Stimulated activated CD4-positive, alpha-beta T cell treated with anti-CD3 and anti-CD28 coated beads, Interleukin-2, amount 100 ng/mL, for 24 hours (primary cell): ENCODE measurements around the gene AKR1B15.
"Not testable (repeated sequence)": the region's sequence is repeated elsewhere in the genome, so short reads cannot be mapped to it uniquely, and the experiment has no call there.

ENCODE experiments used
- DNase-seq, 2 donors: peaks; one replicate each; pipeline ENCODE4 v3.0.0-alpha.2; 2020

The AKR1B15 gene

DNA sequence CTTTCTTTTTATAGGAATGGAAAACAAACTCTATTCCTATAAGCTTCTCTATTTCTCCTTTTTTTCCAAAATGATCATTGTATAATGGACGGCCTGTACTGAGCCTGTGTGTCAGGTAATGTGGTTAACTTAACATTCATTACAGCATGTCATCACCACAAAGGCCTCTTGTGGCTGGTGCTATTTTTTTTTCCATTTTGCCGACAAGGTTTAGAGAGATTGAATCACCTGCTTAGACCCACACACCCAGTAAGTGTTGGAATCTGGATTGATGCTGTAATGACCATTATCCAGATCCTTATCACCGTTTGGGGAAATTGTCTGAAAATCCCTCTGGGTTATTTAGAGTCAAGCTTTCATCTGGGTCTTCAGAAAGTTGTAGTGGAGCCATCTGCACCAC lies 18.5 kb downstream of the AKR1B15 start:
- no peak for DNase-seq

DNA sequence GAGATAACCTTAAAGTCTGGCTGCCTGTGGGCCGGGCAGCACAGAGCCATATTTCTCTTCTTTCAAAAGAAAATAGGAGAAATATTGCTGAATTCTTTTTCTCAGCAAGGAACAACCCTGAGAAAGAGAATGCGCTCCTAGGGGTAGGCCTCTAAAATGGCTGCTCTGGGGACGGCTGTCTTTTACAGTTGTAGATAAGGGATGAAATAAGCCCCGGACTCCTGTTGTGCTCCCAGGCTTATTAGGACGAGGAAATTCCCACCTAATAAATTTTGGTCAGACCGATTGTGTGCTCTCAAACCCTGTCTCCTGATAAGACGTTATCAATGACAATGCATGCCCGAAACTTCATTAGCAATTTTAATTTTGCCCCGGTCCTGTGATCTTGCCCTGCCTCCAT lies 21.1 kb downstream of the AKR1B15 start:
- DNase-seq: not testable (repeated sequence)

DNA sequence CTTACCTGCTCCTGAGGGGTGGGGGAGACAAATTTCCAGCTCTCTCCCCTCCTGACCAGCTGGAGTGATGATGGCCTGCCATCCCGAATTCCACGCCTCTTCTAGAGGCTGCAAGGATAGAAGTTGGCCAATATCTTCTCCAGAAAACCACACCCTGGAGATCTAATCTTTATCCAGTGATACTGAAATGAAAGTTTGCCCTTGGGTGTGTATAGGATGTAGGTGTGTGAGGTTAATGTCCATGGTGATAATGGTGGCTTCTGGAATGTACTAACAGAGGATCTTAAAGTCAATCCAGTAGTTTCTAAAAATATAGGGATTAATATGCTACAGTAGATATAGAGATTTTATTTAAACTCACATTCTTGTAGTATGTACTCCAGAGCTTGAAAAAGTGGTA lies 22.2 kb downstream of the AKR1B15 start:
- no peak for DNase-seq

DNA sequence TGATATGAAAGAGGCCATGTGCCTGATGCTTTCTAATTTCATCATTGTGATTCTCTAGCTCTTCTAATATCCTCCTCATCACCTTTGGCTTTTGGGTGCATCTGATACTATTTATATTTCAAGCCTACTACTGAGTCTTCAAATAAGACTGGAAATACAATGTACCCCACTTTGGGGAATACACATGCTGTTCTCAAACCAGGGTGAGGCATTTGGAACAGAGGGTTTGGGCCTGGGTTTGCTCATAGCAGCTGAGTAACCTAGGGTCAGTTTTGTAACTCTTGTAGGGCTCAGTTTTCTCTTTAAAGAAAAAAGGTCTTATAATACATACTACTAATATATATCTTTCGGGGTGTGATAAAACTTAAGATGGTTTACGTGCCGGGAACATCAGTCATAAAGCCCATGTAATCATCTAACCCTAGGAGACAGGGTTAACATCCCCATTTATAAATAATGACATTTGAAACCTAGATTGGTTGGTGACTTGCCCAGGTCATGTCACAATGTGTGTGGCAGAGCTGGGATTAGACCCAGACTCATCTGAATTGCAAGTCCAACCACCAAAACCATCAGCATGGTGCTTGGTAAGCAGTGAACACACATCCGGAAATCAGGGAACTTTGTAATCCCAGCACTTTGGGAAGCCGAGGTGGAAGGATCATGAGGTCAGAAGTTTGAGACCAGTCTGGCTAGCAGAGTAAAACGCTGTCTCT lies 23.0 kb downstream of the AKR1B15 start:
- DNase-seq: no peak

DNA sequence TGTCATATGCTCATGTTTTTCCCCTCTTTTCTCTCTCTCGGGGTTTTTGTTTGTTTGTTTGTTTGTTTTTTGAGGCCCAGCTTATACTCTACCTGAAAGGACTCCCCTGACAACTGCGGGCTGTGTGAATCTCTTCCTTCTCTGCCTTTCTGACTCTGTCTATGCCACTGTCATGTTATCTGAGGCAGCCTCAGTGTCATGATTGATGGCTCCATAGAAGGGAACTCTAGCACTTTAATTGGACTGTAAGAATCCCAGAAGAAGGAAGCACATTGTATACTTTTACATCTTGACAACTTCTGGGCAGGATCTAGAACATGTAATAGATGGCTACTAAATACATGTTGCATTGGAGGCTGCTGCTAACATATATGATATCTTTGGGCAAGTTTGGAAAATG lies 25.4 kb downstream of the AKR1B15 start:
- no peak for DNase-seq

DNA sequence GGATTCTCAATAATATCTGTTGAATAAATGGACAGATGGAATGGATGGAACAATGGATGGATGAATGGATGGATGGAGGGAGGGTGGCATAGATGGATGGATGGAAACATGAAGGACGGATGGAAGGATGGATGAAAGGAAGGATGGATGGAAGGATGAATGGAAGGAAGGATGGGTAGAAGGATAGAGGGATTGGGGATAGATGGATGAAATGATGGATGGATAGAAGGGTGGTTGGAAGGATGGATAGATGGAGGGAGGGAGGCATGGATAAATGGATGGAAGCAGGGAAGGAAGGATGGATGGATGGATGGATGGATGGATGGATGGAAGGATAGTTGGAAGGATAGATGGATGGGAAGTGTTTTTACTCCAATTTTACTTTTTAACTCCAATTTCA lies 35.4 kb downstream of the AKR1B15 start:
- no peak for DNase-seq

DNA sequence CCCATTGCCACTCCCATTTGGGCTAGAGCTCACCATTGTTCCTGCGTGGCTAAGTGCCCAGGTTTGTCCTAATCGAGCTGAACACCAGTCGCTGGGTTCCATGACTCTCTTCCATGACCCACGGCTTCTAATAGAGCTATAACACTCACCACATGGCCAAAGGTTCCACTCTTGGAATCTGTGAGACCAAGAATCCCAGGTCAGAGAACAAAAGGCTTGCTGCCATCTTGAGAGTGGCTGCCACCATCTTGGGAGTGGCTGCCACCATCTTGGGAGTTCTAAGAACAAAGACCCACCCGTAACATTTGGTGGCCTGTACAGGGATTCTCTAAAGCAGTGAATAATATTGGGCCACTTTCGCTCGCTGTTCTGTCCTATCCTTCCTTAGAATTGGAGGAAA lies 37.0 kb downstream of the AKR1B15 start:
- no peak for DNase-seq

DNA sequence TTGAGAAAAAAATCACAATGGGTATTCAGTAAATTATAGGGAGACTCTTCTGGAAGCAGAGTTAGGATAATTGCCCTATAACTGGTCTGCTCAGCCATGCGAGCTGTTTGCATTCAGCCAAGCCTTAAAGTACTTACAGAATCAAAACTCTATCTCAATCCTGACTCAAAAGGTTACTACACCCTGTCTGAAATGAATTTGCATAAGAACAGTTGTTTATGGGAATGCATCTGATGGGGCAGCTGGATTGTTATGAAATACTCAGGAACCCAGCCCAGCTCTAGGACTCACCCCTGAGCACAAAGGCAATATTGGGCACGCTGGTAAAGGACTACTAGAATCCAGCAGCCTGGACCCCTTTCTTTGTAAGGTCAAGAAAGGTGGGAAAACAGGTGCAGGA lies 38.8 kb downstream of the AKR1B15 start:
- DNase-seq: no peak

DNA sequence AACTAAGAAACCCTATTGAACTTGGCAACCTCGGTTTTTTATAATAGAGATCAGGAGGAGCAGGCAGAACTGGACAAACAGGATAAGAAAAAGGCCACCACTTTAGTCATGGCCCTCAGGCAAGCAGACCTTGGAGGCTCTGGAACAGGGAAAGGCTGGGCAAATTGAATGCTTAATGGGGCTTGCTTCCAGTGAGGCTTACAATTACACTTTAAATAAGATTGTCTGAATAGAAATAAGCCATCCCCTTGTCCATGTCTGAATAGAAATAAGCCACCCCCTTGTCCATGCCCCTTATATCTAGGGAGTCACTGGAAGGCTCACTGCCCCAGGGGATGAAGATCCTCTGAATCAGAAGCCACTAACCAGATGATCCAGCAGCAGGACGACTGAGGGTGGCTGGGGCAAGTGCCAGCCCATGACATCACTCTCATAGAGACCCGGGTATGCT lies 40.6 kb downstream of the AKR1B15 start:
- DNase-seq: no peak

DNA sequence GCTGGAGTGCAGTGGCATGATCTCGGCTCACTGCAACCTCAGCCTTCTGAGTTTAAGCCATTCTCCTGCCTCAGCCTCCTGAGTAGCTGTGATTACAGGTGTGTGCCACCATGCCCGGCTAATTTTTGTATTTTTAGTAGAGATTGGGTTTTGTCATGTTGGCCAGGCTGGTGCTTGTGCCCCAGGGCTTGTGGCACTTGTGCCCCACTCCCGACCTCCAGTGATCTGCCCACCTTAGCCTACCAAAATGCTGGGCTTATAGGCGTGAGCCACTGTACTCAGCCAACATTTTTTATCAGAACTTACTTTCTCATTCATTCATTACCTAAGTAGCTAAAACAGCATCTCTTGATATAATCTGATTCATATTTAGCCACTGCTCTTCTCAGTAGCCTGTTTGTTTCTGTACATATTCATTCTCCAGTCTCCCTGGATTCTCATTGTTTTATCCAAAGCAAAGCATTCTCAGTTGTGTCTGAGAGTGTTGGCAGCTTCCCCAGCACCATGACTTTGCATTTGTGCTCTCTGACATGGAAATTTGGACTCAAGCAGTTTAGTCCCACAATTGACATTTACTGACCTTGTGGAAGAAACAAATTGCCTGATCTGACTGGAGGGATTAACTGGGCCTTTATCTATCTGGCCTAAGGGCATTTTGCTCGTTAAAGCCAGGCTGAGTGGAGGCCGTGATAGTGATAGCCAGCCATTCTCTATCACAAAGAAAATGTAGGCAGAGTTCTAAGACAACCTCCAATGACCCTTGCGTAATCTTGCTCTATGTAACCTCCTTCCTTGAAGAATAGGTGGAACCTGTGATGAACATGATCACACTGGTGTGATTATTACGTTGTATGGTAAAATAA lies 44.9 kb downstream of the AKR1B15 start:
- no peak for DNase-seq

DNA sequence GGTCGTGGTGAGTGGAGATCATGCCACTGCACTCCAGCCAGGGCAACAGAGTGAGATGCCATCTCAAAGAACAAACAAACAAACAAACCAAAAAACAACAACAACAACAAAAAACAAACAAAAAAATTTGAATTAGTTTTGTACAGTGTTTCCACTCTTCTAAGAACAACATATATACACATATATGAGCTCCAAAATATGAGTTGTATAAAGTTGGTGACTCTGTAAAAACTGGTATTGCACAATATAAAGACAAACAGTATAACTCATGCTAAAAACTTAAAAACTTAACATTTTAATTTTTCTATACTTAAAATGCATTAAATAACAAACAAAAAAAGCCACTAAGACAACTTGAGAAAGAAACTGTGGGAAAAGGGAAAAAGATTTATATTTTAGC lies 46.0 kb downstream of the AKR1B15 start:
- DNase-seq: no peak

DNA sequence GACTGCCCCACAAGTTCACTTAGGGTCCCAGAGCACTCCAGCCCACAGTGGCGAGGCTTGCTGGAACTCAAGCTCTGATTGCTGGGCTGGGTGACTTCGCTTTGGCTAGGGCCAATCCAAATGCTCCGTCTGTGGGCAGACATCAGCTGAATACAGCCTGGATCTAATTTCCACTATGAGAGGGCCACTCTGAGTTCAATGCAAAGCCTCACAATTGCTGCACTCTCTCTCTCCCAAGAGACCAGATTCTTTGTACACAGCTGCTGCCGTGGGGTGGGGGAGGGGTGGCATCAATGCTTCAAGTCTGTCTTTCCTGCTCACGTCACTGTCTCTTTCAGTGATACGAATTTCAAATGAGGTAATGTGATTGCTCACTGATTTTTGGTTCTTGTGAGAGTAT lies 50.5 kb downstream of the AKR1B15 start:
- DNase-seq: no peak

DNA sequence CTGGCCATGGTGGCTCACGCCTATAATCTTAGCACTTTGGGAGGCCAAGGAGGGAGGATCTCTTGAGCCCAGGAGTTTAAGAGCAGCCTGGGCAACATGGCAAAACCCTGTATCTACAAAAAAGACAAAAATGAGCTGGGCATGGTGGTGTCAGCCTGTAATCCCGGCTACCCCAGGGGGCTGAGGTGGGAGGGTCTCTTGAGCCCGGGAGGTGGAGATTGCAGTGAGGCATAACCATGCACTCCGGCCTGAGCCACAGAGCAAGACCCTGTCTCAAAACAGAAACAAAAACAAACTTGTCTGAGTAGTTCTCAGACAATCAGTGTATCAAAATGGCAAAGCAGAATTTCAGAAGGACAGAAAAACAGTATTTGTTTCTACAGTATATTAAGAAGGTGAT lies 52.5 kb downstream of the AKR1B15 start:
- no peak for DNase-seq

DNA sequence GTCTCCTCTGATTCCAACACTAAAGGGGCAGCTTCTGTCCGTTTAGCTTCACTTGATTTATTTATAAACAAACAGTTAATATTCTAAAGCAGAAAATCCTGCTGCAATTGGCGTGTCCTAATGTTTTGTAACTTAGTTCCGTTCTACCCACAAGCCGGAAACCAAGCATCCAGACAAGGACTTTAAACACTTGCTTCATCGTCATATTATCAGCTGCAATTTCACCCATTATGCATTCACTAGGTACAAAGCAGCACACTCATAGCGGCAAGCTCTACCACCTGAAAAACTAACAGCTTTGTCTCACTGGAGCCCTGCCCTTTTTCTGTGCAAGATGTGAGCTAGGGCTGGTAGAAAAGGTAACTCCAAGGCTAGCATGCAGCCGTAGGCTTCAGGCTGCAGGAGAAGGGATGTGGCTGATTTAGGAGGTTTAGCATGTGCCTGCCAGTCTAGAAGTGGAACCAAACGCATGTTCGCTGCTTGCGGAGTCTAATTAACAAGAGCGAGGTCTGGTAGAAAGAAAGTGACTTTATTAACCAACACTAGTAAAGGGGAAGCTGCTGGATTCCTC lies 54.1 kb downstream of the AKR1B15 start:
- no peak for DNase-seq

DNA sequence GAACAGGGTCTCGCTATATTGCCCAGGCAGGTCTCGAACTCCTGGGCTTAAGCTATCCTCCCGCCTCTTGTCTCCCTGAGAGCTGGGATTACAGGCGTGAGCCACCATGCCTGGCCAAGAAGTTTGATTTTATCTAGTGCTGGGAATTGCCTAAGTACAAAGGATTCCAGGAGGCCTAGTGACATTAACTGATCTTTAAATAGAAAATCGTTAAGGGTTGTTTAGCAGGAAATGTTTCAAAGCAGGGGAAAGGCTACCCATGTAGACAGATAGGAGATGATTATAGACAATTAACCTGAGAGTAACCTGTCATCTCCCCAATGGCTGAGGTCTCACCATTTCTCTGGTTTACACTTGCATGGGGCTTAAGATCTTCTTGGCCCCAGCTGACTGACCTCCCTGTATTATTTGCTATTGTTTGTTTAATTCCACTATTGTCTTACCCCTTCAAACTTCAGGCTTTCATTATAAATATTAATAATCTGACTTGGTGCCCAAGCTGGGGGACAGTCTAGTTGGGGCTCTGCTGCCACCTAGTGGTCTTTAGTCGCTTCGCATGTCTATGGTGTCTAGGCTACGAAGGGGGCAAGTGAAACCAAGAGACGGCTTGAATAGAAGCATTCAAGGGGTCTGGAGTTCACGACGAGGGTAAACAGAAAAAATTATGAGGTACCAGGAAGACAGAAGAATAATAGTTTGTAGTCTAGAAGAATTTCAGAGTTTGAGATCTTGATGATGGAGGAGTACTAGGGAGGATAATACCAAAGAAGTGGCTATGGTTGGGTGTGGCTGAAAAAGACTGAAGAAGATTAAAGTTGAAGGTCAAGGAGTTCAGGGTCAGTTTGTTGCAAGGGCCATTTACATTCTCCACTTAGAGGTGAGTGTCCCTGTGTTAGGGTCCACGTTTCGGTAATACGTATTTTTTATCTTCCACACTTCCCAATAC lies 57.3 kb downstream of the AKR1B15 start:
- DNase-seq: peak; percentile 64 to 67

DNA sequence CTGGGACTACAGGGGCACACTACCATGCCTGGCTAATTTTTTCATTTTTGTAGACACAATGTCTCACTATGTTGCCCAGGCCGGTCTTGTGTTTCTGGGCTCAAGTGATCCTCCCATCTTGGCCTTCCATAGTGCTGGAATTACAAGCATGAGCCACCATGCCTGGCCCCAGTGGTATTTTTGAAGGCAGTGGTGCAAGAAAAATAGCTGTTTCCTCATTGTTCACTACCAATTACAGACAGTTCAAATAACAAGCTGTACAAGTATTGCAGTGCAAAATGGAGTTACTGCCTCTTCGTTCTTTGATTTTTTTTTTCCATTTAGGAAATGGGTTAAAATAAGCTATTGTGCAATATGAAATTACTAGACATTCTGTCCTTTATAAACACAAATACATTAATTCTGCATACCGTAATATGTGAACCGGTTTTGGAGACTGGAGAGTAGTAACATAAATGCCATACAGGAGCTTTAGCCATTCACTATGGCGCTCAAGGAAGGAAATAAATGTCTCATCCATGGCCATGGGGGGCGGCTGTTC lies 62.8 kb downstream of the AKR1B15 start:
- no peak for DNase-seq

DNA sequence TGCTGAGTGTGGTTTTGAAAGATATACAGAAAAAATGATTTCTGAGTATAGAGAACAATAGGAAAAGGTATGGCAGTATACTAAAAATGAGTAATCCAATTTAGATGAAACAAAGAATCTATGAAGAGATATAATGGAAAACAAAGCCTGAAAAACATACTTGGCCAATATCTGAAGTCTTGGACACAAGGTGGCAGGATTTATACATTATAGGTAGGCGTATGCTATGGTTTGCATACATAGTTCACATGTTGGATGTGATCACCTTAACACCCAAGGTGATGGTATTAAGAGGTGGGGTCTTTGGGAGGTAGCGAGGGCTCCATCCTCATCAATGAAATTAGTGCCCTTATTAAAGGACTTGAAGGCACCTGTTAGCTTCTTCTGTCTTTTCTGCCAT lies 63.3 kb downstream of the AKR1B15 start:
- no peak for DNase-seq

DNA sequence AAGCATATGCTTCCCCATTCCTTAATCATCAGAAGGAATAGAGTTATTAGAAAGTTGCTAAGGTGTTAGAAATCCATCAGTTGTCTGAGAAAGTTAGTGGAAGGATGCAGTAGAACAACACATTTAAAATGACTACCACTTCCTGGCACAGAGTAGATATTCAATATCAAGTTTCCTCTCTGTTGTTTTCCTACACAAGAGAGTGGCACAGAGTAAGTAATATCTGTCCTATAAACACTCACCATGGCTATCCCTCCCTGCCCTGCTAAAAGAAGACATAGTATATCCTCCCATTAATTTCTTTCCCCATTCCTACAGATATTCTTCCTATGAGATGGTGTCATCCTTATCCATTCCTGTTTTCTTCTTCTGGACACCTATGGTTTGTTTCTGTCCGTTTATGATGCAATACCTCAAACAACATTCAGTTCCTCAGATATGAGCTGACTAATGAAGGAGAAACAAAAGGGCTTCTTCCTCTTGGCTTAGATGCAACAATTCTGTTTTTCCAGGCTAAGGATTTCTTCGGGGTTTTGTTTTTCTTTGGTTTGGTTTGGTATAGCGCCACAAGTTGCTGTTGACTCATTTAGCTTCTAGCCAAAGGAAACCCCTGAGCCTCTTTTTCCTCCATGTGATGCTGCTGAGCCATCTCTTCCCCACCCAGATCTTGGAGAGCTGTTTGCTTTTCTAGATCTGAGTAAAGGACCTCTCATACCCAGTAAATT lies 64.9 kb downstream of the AKR1B15 start:
- DNase-seq: peak in 1 of 2 donors; percentile 12

DNA sequence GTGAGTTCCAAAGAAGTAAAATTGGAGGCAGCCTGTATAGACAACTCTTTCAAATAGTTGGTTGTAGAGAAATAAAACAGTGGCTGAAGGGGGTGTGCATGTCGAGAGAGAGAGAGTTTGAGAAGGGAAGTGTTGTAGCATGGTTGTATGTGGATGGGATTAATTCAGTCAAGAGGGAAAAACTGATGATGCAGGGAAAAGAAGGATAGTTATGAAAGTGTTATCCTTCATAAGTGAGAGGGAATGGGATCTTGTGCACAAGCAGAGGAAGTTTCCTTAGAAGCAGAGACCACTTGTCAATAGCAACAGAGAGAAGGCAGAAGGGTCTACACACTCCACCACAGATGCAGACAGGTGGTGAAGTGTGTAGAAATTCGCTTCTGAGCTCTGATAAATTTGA lies 67.7 kb downstream of the AKR1B15 start:
- DNase-seq: no peak

DNA sequence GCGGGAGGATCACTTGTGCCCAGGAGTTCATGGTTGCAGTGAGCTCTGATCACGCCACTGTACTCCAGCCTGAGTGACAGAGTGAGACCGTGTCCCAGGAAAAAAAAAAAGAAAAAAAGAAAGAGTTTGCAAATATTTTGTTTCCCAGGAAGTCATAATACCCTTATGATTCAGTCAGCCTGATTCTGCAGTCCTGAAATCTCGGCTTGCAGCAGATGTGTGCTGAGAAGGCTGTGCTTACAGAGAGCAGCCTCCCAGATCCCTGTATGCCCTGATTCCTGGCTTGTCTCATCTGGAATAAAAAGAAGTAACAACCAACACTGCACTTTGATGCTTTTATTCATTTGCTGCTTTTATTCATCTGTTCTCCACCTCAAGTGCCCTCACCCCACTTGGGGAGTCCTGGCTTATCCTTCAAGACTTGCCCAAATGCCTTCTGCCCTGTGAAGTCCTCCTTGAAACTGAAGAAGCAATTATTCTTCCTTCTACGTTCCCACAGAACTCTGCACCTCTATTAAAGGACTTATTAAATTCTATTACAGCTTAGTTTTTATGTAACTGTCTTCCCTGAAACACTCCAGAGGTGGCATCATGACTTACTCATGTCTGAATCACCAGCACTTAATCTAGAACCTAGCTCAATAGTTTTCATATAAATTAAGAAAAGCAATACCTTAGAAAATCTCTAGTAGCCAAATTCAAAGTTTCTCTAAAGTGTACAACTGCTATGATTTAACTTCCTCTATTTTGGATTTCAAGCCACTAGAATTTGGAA lies 70.0 kb downstream of the AKR1B15 start:
- DNase-seq: no peak
